Liver (tissue), 9 donors: ENCODE measurements around the gene PNMT. TPM values are rescaled to one million over a fixed set of nuclear protein-coding genes. Genes with fewer than 3 reads are reported as not detected.

Experiments
- DNase-seq: peaks from one replicate; pipeline ENCODE4 v3.0.0-alpha.2; 2017; ENCODE audit warnings: low spot score
- H3K27ac ChIP-seq, 2 donors: one replicate each; pipeline ENCODE4 v1.7.0; 2013; ENCODE audit warnings: inconsistent platforms in 2 of 2, low read length in 2 of 2, control low read depth in 1 of 2, low read depth in 1 of 2, mild to moderate bottlenecking in 1 of 2
- H3K27me3 ChIP-seq, 4 donors: one replicate each; pipeline versions ENCODE4 v1.6.1 to v1.7.0; 2013; ENCODE audit warnings: low read length in 3 of 4, inconsistent platforms in 1 of 4, mild to moderate bottlenecking in 1 of 4, moderate library complexity in 1 of 4; ENCODE audit not compliant: control insufficient read depth in 4 of 4, insufficient read depth in 4 of 4
- H3K36me3 ChIP-seq, 4 donors: one replicate each; pipeline versions ENCODE4 v1.6.1 to v1.7.0; 2013; ENCODE audit warnings: low read length in 3 of 4, mild to moderate bottlenecking in 3 of 4, low read depth in 1 of 4, moderate library complexity in 1 of 4; ENCODE audit not compliant: control insufficient read depth in 4 of 4, insufficient read depth in 3 of 4
- H3K4me1 ChIP-seq, 4 donors: one replicate each; pipeline versions ENCODE4 v1.6.1 to v1.7.0; 2013; ENCODE audit warnings: low read length in 3 of 4, mild to moderate bottlenecking in 3 of 4, moderate library complexity in 1 of 4; ENCODE audit not compliant: control insufficient read depth in 4 of 4, insufficient read depth in 4 of 4
- H3K4me3 ChIP-seq, 3 donors: one replicate each; pipeline versions ENCODE4 v1.6.1 to v1.7.0; 2013; ENCODE audit warnings: low read length in 3 of 3, control low read depth in 1 of 3, low read depth in 1 of 3, mild to moderate bottlenecking in 1 of 3
- H3K9ac ChIP-seq, 2 donors: one replicate each; pipeline ENCODE4 v1.7.0; 2013; ENCODE audit warnings: low read length in 2 of 2, mild to moderate bottlenecking in 2 of 2, moderate library complexity in 2 of 2, control low read depth in 1 of 2, low read depth in 1 of 2
- H3K9me3 ChIP-seq, 4 donors: one replicate each; pipeline versions ENCODE4 v1.6.1 to v1.7.0; 2013; ENCODE audit warnings: low read length in 3 of 4; ENCODE audit not compliant: control insufficient read depth in 4 of 4
- ATF3 ChIP-seq: IDR thresholded peaks from 2 replicates; pipeline ENCODE4 v1.6.1; 2016; ENCODE audit warnings: antibody characterized with exemption
- CTCF ChIP-seq: fragments of 150-350 bp; IDR thresholded peaks from 2 replicates; pipeline ENCODE4 v1.5.1; 2017; ENCODE audit warnings: improper control_type of control experiment, low read depth, low read length; ENCODE audit not compliant: missing input control
- EGR1 ChIP-seq, 2 donors: IDR thresholded peaks; 2 replicates each; pipeline ENCODE4 v1.6.1; 2016 to 2018; ENCODE audit warnings: antibody characterized with exemption in 2 of 2, low read depth in 2 of 2
- FOXA1 ChIP-seq: IDR thresholded peaks from 2 replicates; pipeline ENCODE4 v1.6.1; 2016; ENCODE audit warnings: antibody characterized with exemption
- FOXA2 ChIP-seq: IDR thresholded peaks from 2 replicates; pipeline ENCODE4 v1.6.1; 2016; ENCODE audit warnings: antibody characterized with exemption
- GABPA ChIP-seq, 2 donors: IDR thresholded peaks in 1 of 2; conservative IDR thresholded peaks in 1 of 2; 2 replicates each; pipeline ENCODE4 v1.6.1; 2016; ENCODE audit warnings: antibody characterized with exemption in 2 of 2, mild to moderate bottlenecking in 1 of 2, moderate library complexity in 1 of 2
- HNF4A ChIP-seq, 2 donors: conservative IDR thresholded peaks; 2 replicates each; pipeline ENCODE4 v1.6.1; 2016; ENCODE audit warnings: antibody characterized with exemption in 2 of 2, mild to moderate bottlenecking in 2 of 2
- HNF4G ChIP-seq: IDR thresholded peaks from 2 replicates; pipeline ENCODE4 v1.6.1; 2016; ENCODE audit warnings: antibody characterized with exemption
- JUND ChIP-seq, 2 donors: IDR thresholded peaks; 2 replicates each; pipeline ENCODE4 v1.6.1; 2016; ENCODE audit warnings: antibody characterized with exemption in 2 of 2
- MAX ChIP-seq: IDR thresholded peaks from 2 replicates; pipeline ENCODE4 v1.6.1; 2016; ENCODE audit warnings: antibody characterized with exemption
- NR2F2 ChIP-seq: IDR thresholded peaks from 2 replicates; pipeline ENCODE4 v1.6.1; 2016; ENCODE audit warnings: antibody characterized with exemption
- RAD21 ChIP-seq, 2 donors: IDR thresholded peaks; 2 replicates each; pipeline ENCODE4 v1.6.1; 2016; ENCODE audit warnings: antibody characterized with exemption in 2 of 2, mild to moderate bottlenecking in 2 of 2
- REST ChIP-seq: IDR thresholded peaks from 2 replicates; pipeline ENCODE4 v1.6.1; 2016; ENCODE audit warnings: antibody characterized with exemption, mild to moderate bottlenecking
- RXRA ChIP-seq, 2 donors: IDR thresholded peaks; 2 replicates each; pipeline ENCODE4 v1.6.1; 2017 to 2018; ENCODE audit warnings: antibody characterized with exemption in 2 of 2, mild to moderate bottlenecking in 1 of 2
- SP1 ChIP-seq: IDR thresholded peaks from 2 replicates; pipeline ENCODE4 v1.6.1; 2018; ENCODE audit warnings: antibody characterized with exemption, mild to moderate bottlenecking
- TAF1 ChIP-seq: conservative IDR thresholded peaks from 2 replicates; pipeline ENCODE4 v1.6.1; 2016; ENCODE audit warnings: antibody characterized with exemption, mild to moderate bottlenecking
- YY1 ChIP-seq: IDR thresholded peaks from 2 replicates; pipeline ENCODE4 v1.6.1; 2016; ENCODE audit warnings: antibody characterized with exemption, mild to moderate bottlenecking
- ZBTB33 ChIP-seq: IDR thresholded peaks from 2 replicates; pipeline ENCODE4 v1.6.1; 2016; ENCODE audit warnings: antibody characterized with exemption
- WGBS: extraction: QIAGEN DNeasy Blood & Tissue Kit; methylation state at CpG from one replicate; pipeline ENCODE4 v1.1.7; 2013; 5-methylcytosine and 5-hydroxymethylcytosine counted together
- polyA plus RNA-seq, 2 donors: library from polyadenylated mRNA; stranded (reverse) in 1 of 2; unstranded in 1 of 2; fragments of 200-250 nt in 1 of 2; fragments of >200 nt in 1 of 2; fragmentation: Nextera tagmentation in 1 of 2; extraction: Ambion mirVana in 1 of 2; gene quantifications; one replicate each; pipeline versions ENCODE4 v1.2.1 to v1.2.3, GENCODE V29; 2013 to 2015
- total RNA-seq, 2 donors: library from RNA; depleted of rRNA; stranded (reverse); fragments of >200 nt; gene quantifications; one replicate each; pipeline ENCODE4 v1.2.3, GENCODE V29; 2014
- donor health status: healthy.
- donor health status: healthy.
- donor health status: healthy.
- donor health status: healthy.
- donor health status: healthy.

Gene PNMT
- total and polyA plus RNA-seq, 4 donors, result 0.20 to 8.6 (median 0.26) TPM; not detected in 1

- Histone ChIP-seq H3K27me3 (no peaks in the 10 kb centered on the region), H3K9me3 (no peaks in the 10 kb centered on the region), H3K4me3 (peak within 1 kb of the TSS in 2 of 3 donors; percentile 75 to 81), H3K36me3 (no peaks in the 10 kb centered on the region), H3K9ac (peak within 1 kb of the TSS; percentile 36 to 74), H3K4me1 (peaks cover 26 to 62% (median 52%) of the 10 kb centered on the region in 4 donors), H3K27ac (peak within 1 kb of the TSS; percentile 95 to 98)
- WGBS, result 4% methylated on average over 20 of the region's 20 CpGs
- TF ChIP-seq FOXA1 (no peak), JUND (IDR thresholded peaks at IDR 0.05) (no peak), HNF4A (conservative IDR thresholded peaks at IDR 0.05) (no peak), ZBTB33 (no peak), YY1 (no peak), RXRA (IDR thresholded peaks at IDR 0.05) (no peak), CTCF (no peak), REST (no peak), FOXA2 (no peak), SP1 (no peak), RAD21 (IDR thresholded peaks at IDR 0.05) (no peak), GABPA (IDR thresholded peaks at IDR 0.05 in 1 of 2, conservative IDR thresholded peaks at IDR 0.05 in 1 of 2) (no peak), NR2F2 (no peak), EGR1 (IDR thresholded peaks at IDR 0.05; ENCODE audit: low read depth in 2 of 2) (no peak), MAX (no peak), TAF1 (no peak), ATF3 (no peak), HNF4G (no peak)
- DNase-seq, result no peak
Observed at GRCh38 chr17:39699818-39700147, 31.5 kb downstream of the PNMT start, which contains the start of gene ERBB2. ERBB2 (plus strand) TSS chr17:39700064; CDS start chr17:39700239, 175 bp downstream.
